ENCODE data around the gene PANX1.

GRCh38 chr11:94148189-94148588, 19.5 kb downstream of the PANX1 start:
- TF ChIP-seq CTCF (IDR thresholded peaks at IDR 0.05; ENCODE audit: insufficient read depth, low read length, poor library complexity, severe bottlenecking) (no peak), EZH2phosphoT487 (conservative IDR thresholded peaks at IDR 0.05; ENCODE audit: low read length) (no peak)

Data from SU-DHL-6 (cell line).